BE2C (cell line): Measurements from ENCODE around the gene TTC23.
"Not testable (repeated sequence)": the region's sequence is repeated elsewhere in the genome, so short reads cannot be mapped to it uniquely, and the experiment has no call there.

ENCODE experiments used
- DNase-seq: peaks from one replicate; pipeline ENCODE4 v3.0.0-alpha.2; 2020
- H3K27me3 ChIP-seq: fragments of 250-450 bp; sonication (Bioruptor Pico); 2 replicates; pipeline ENCODE4 v1.5.1; 2020; ENCODE audit warnings: mild to moderate bottlenecking
- H3K36me3 ChIP-seq: fragments of 250-450 bp; sonication (Bioruptor Pico); 2 replicates; pipeline ENCODE4 v1.5.1; 2020; ENCODE audit warnings: mild to moderate bottlenecking
- H3K4me1 ChIP-seq: fragments of 250-450 bp; sonication (Bioruptor Pico); 2 replicates; pipeline ENCODE4 v1.5.1; 2020
- H3K4me3 ChIP-seq: 2 replicates; pipeline ENCODE4 v1.5.1; 2011; ENCODE audit warnings: low read depth, low read length
- H3K9me3 ChIP-seq: fragments of 250-450 bp; sonication (Bioruptor Pico); 2 replicates; pipeline ENCODE4 v1.5.1; 2020
- TF ChIP-seq, protein P1 (sequence below): IDR thresholded peaks from 2 replicates; pipeline ENCODE4 v1.5.1; 2012; ENCODE audit warnings: mild to moderate bottlenecking, low read depth, low read length

The TTC23 gene

GRCh38 chr15:99248000-99248715 is 1.2 kb downstream of the TTC23 start:
- no peaks in the 10 kb centered on the region for H3K27me3 ChIP-seq
- H3K9me3 ChIP-seq: no peaks in the 10 kb centered on the region
- TF ChIP-seq, protein P1, sequence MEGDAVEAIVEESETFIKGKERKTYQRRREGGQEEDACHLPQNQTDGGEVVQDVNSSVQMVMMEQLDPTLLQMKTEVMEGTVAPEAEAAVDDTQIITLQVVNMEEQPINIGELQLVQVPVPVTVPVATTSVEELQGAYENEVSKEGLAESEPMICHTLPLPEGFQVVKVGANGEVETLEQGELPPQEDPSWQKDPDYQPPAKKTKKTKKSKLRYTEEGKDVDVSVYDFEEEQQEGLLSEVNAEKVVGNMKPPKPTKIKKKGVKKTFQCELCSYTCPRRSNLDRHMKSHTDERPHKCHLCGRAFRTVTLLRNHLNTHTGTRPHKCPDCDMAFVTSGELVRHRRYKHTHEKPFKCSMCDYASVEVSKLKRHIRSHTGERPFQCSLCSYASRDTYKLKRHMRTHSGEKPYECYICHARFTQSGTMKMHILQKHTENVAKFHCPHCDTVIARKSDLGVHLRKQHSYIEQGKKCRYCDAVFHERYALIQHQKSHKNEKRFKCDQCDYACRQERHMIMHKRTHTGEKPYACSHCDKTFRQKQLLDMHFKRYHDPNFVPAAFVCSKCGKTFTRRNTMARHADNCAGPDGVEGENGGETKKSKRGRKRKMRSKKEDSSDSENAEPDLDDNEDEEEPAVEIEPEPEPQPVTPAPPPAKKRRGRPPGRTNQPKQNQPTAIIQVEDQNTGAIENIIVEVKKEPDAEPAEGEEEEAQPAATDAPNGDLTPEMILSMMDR: no peak
- no peaks in the 10 kb centered on the region; the same call in 1 of the 2 replicates for H3K4me1 ChIP-seq
- H3K4me3 ChIP-seq: no peak overlapping the region
- no peak for DNase-seq
- no peaks in the 10 kb centered on the region; the same call in 1 of the 2 replicates for H3K36me3 ChIP-seq

- no peaks in the 10 kb centered on the region for H3K27me3 ChIP-seq
- H3K9me3 ChIP-seq: no peaks in the 10 kb centered on the region
- no peak for DNase-seq
- H3K36me3 ChIP-seq: no peaks in the 10 kb centered on the region; the same call in 1 of the 2 replicates
- H3K4me1 ChIP-seq: no peaks in the 10 kb centered on the region
- TF ChIP-seq, protein P1: no peak
- H3K4me3 ChIP-seq: no peak overlapping the region
Observed at GRCh38 chr15:99247062-99247461, 2.3 kb downstream of the TTC23 start.

GRCh38 chr15:99244306-99244705 is 5.1 kb downstream of the TTC23 start:
- no peak for DNase-seq
- no peaks in the 10 kb centered on the region; the same call in 1 of the 2 replicates for H3K36me3 ChIP-seq
- no peaks in the 10 kb centered on the region for H3K4me1 ChIP-seq
- TF ChIP-seq, protein P1: no peak
- H3K27me3 ChIP-seq: no peaks in the 10 kb centered on the region
- H3K4me3 ChIP-seq: no peak overlapping the region
- H3K9me3 ChIP-seq: no peaks in the 10 kb centered on the region

DNA sequence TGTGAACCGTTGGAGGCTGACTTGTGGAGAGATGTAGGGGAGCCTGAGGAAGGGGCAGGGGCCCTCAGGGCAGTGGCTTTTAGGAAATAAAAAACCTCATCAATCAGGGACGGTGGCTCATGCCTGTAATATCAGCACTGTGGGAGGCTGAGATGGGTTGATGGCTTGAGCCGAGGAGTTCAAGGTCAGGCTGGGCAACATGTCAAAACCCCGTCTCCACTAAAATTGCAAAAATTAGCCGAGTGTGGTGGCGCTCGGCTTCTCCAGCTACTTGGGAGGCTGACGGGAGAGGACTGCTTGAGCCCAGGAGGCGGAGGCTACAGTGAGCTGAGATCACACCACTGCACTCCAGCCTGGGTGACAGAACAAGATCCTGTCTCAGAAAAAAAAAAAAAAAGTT is 7.6 kb downstream of the TTC23 start:
- Histone ChIP-seq H3K9me3 (no peaks in the 10 kb centered on the region), H3K36me3 (no peaks in the 10 kb centered on the region), H3K4me1 (no peaks in the 10 kb centered on the region), H3K27me3 (no peaks in the 10 kb centered on the region), H3K4me3 (no peak overlapping the region)
- no peak for DNase-seq
- TF ChIP-seq, protein P1: no peak

DNA sequence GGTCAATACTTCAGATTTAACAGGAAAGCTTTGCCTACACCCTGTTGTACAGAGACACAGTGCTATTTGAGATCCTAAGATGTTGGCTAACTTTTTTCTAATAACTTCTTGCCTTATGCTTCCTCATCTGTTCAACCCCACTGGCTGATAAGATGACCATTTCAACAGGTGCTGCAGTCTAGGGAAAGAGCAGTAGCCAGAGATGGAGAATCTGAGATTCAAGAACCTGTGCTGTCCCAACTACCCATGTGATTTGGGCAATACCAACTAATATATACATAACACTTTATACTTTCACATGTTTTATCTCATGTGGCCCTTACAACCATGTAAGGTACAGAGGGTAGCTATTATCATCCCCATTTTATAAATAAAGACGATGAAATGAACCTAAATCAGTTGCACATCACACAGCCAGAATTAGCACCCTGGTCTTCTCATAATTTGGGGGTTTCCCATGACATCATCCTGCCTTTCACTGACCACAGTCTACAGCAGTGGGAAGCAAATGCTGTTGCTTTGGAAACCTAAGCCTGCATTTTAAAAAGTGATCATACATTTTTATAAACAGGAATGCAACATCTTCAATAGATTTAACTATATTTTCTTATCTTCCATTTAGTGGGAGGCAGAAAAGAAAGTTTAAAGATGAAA is 9.7 kb downstream of the TTC23 start:
- Histone ChIP-seq H3K36me3 (no peaks in the 10 kb centered on the region), H3K4me3 (no peak overlapping the region), H3K27me3 (no peaks in the 10 kb centered on the region), H3K4me1 (no peaks in the 10 kb centered on the region), H3K9me3 (no peaks in the 10 kb centered on the region)
- DNase-seq: no peak
- TF ChIP-seq, protein P1: no peak

- no peak for DNase-seq
Observed at GRCh38 chr15:99238849-99239248, 10.5 kb downstream of the TTC23 start.

DNA sequence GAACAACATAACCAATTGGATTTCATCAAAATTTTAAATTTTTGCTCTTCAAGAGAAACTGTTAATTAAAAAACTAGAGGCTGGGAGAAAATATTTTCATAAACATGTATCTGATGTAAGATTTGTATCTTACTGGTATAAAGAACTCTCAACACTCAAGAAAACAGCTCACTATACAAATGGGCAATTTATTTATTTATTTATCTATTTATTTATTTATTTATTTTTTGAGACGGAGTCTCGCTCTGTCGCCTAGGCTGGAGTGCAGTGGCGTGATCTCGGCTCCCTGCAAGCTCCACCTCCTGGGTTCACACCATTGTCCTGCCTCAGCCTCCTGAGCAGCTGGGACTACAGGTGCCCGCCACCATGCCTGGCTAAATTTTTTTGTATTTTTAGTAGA is 15.2 kb downstream of the TTC23 start:
- H3K9me3 ChIP-seq, H3K27me3 ChIP-seq, H3K4me1 ChIP-seq, DNase-seq, H3K4me3 ChIP-seq, H3K36me3 ChIP-seq: not testable (repeated sequence)

More at GRCh38 chr15:99238849-99239248, 10.5 kb downstream of the TTC23 start:
- Histone ChIP-seq H3K4me1 (no peaks in the 10 kb centered on the region), H3K4me3 (no peak overlapping the region), H3K36me3 (no peaks in the 10 kb centered on the region), H3K9me3 (no peaks in the 10 kb centered on the region), H3K27me3 (no peaks in the 10 kb centered on the region)
- TF ChIP-seq, protein P1: no peak
